OCI-LY1 (cell line): ENCODE measurements around the gene MTUS2.

Experiments
- H2AFZ ChIP-seq: fragments of 200-600 bp; sonication (generic), shearing (Covaris generic); 2 replicates; pipeline ENCODE4 v1.6.0; 2014; ENCODE audit warnings: antibody characterized with exemption, mild to moderate bottlenecking, low read length
- H3F3A ChIP-seq: fragments of 200-600 bp; sonication (generic), shearing (Covaris generic); 2 replicates; pipeline ENCODE4 v1.6.0; 2014; ENCODE audit warnings: mild to moderate bottlenecking, antibody characterized with exemption, low read length, moderate library complexity; ENCODE audit not compliant: insufficient read depth
- H3K27ac ChIP-seq: fragments of 200-600 bp; sonication (generic); 2 replicates; pipeline ENCODE4 v1.5.1; 2014; ENCODE audit warnings: low read length, mixed run types, mild to moderate bottlenecking, low read depth; ENCODE audit not compliant: poor library complexity, severe bottlenecking
- H3K27me3 ChIP-seq: fragments of 200-600 bp; sonication (generic); 2 replicates; pipeline ENCODE4 v1.6.0; 2014; ENCODE audit warnings: antibody characterized with exemption, mild to moderate bottlenecking, low read length, moderate library complexity; ENCODE audit not compliant: insufficient read depth
- H3K36me3 ChIP-seq: fragments of 200-600 bp; sonication (generic); 2 replicates; pipeline ENCODE4 v1.6.1; 2014; ENCODE audit warnings: mild to moderate bottlenecking, antibody characterized with exemption, low read length, moderate library complexity, mixed read lengths; ENCODE audit not compliant: insufficient read depth
- H3K4me1 ChIP-seq: fragments of 200-600 bp; sonication (generic); 2 replicates; pipeline ENCODE4 v1.5.1; 2014; ENCODE audit warnings: mild to moderate bottlenecking, low read length, moderate library complexity; ENCODE audit not compliant: insufficient read depth, severe bottlenecking
- H3K4me2 ChIP-seq: fragments of 200-600 bp; sonication (generic), shearing (Covaris generic); 2 replicates; pipeline ENCODE4 v1.6.1; 2014; ENCODE audit warnings: low read length
- H3K4me3 ChIP-seq: fragments of 200-600 bp; sonication (generic); 2 replicates; pipeline ENCODE4 v1.5.1; 2014; ENCODE audit warnings: low read length, low read depth, mild to moderate bottlenecking, mixed read lengths; ENCODE audit not compliant: poor library complexity, severe bottlenecking
- H3K79me2 ChIP-seq: fragments of 200-600 bp; shearing (Covaris generic); 2 replicates; pipeline ENCODE4 v1.6.1; 2016; ENCODE audit warnings: mixed run types, low read length, mixed read lengths; ENCODE audit not compliant: insufficient read depth
- H3K9ac ChIP-seq: fragments of 200-600 bp; sonication (generic), shearing (Covaris generic); 2 replicates; pipeline ENCODE4 v1.6.1; 2014; ENCODE audit warnings: mild to moderate bottlenecking, low read length, mixed read lengths
- H3K9me2 ChIP-seq: fragments of 200-600 bp; sonication (generic), shearing (Covaris generic); 2 replicates; pipeline ENCODE4 v1.6.1; 2014; ENCODE audit warnings: low read depth, mild to moderate bottlenecking, low read length, mixed read lengths
- H3K9me3 ChIP-seq: fragments of 200-600 bp; shearing (Covaris generic); 2 replicates; pipeline ENCODE4 v1.6.1; 2014; ENCODE audit warnings: low read length, mixed read lengths
- H4K20me1 ChIP-seq: fragments of 200-600 bp; sonication (generic), shearing (Covaris generic); 2 replicates; pipeline ENCODE4 v1.6.0; 2016; ENCODE audit warnings: mild to moderate bottlenecking, low read length; ENCODE audit not compliant: insufficient read depth
- CTCF ChIP-seq: fragments of 200-600 bp; sonication (generic), shearing (Covaris generic); IDR thresholded peaks from 2 replicates; pipeline ENCODE4 v1.5.1; 2017; ENCODE audit warnings: mild to moderate bottlenecking, antibody characterized with exemption, low read length, moderate library complexity, mixed read lengths
- EZH2 ChIP-seq: fragments of 200-600 bp; sonication (generic), shearing (Covaris generic); IDR thresholded peaks from 2 replicates; pipeline ENCODE4 v1.8.0; 2017; ENCODE audit warnings: borderline replicate concordance, mixed run types, mild to moderate bottlenecking, antibody characterized with exemption, low read length, moderate library complexity, mixed read lengths

Gene MTUS2

GRCh38 chr13:28889086-28889732, 69.1 kb downstream of the MTUS2 start:
- H2AFZ ChIP-seq = no peak overlapping the region
- no peaks in the 10 kb centered on the region for H3K36me3 ChIP-seq
- no peak overlapping the region for H3K4me2 ChIP-seq
- H3K4me1 ChIP-seq = no peaks in the 10 kb centered on the region
- H4K20me1 ChIP-seq = no peaks in the 10 kb centered on the region
- H3F3A ChIP-seq = no peaks in the 10 kb centered on the region
- no peak overlapping the region for H3K27ac ChIP-seq
- H3K9ac ChIP-seq = no peak overlapping the region
- H3K4me3 ChIP-seq = no peak overlapping the region
- no peaks in the 10 kb centered on the region for H3K9me2 ChIP-seq
- no peaks in the 10 kb centered on the region for H3K79me2 ChIP-seq
- H3K9me3 ChIP-seq = no peaks in the 10 kb centered on the region
- no peaks in the 10 kb centered on the region for H3K27me3 ChIP-seq
- TF ChIP-seq EZH2 (no peak), CTCF (no peak)

GRCh38 chr13:28890712-28891111, 70.6 kb downstream of the MTUS2 start:
- H3K79me2 ChIP-seq = no peaks in the 10 kb centered on the region
- no peak overlapping the region for H2AFZ ChIP-seq
- no peak overlapping the region for H3K9ac ChIP-seq
- H3K36me3 ChIP-seq = no peaks in the 10 kb centered on the region
- H3F3A ChIP-seq = no peaks in the 10 kb centered on the region
- H3K9me3 ChIP-seq = no peaks in the 10 kb centered on the region
- no peaks in the 10 kb centered on the region for H3K4me1 ChIP-seq
- no peaks in the 10 kb centered on the region for H4K20me1 ChIP-seq
- H3K9me2 ChIP-seq = no peaks in the 10 kb centered on the region
- no peak overlapping the region for H3K4me3 ChIP-seq
- no peaks in the 10 kb centered on the region for H3K27me3 ChIP-seq
- H3K27ac ChIP-seq = no peak overlapping the region
- no peak overlapping the region for H3K4me2 ChIP-seq
- no peak for TF ChIP-seq CTCF
- TF ChIP-seq EZH2 = no peak

GRCh38 chr13:28918030-28918429, 97.9 kb downstream of the MTUS2 start:
- no peak overlapping the region for H3K4me3 ChIP-seq
- no peak overlapping the region for H3K27ac ChIP-seq
- no peaks in the 10 kb centered on the region for H3K4me1 ChIP-seq
- H3F3A ChIP-seq = no peaks in the 10 kb centered on the region
- H2AFZ ChIP-seq = no peak overlapping the region
- H3K36me3 ChIP-seq = no peaks in the 10 kb centered on the region
- TF ChIP-seq EZH2 = no peak
- no peak for TF ChIP-seq CTCF
- H3K79me2 ChIP-seq = no peaks in the 10 kb centered on the region
- H4K20me1 ChIP-seq = no peaks in the 10 kb centered on the region
- no peaks in the 10 kb centered on the region for H3K27me3 ChIP-seq
- H3K9ac ChIP-seq = no peak overlapping the region
- H3K9me3 ChIP-seq = no peaks in the 10 kb centered on the region
- H3K9me2 ChIP-seq = no peaks in the 10 kb centered on the region
- no peak overlapping the region for H3K4me2 ChIP-seq
